GM12892 (cell line): ENCODE measurements around the gene GPR87.

ENCODE experiments used
- POLR2A ChIP-seq: IDR thresholded peaks from 2 replicates; pipeline ENCODE4 v1.6.1; 2011; ENCODE audit warnings: low read depth, low read length, control low read depth
- POLR2AphosphoS5 ChIP-seq: IDR thresholded peaks from 2 replicates; pipeline ENCODE4 v1.6.1; 2011; ENCODE audit warnings: low read depth, low read length, control low read depth

DNA sequence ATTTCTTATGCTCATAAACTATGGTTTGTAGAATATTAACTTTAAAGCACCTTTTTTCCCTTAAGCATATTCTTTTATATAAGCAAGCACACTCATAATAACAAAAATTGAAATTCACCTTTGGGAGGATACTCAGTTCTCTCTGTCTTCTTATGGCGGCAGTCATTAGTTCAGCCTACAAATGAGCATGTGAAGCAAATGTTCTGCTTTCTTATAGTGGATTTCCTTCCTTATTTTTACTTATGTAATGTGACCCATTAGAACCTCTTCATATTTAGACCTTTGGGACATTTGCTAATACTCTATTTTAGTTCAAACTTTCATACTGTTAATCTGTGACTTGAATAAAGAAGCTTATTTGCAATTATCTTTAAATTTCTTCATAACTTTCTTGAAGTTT is 12.7 kb upstream of the GPR87 start, which contains the start of gene P2RY13:
- TF ChIP-seq POLR2A (no peak), POLR2AphosphoS5 (no peak)
